Stimulated activated CD4-positive, alpha-beta T cell treated with anti-CD3 and anti-CD28 coated beads, TNF-alpha, amount 100 ng/mL, for 1 hour (primary cell): ENCODE data around the gene SHISA9.

Experiments used
- DNase-seq, 3 donors: peaks; one replicate each; pipeline ENCODE4 v3.0.0-alpha.2; 2020; ENCODE audit warnings: low read depth in 3 of 3, low spot score in 1 of 3

The SHISA9 gene

GRCh38 chr16:13014476-13014875, 113.1 kb downstream of the SHISA9 start:
- no peak for DNase-seq

GRCh38 chr16:13018026-13018425, 116.6 kb downstream of the SHISA9 start:
- no peak for DNase-seq

GRCh38 chr16:13021996-13022395, 120.6 kb downstream of the SHISA9 start:
- no peak for DNase-seq

- DNase-seq = no peak
Measured at GRCh38 chr16:13029786-13030185, 128.4 kb downstream of the SHISA9 start.

GRCh38 chr16:13030769-13031168, 129.4 kb downstream of the SHISA9 start:
- no peak for DNase-seq

- no peak for DNase-seq
Measured at GRCh38 chr16:13032911-13033310, 131.5 kb downstream of the SHISA9 start.

- DNase-seq = no peak
Measured at GRCh38 chr16:13036600-13036999, 135.2 kb downstream of the SHISA9 start.

GRCh38 chr16:13038591-13038990, 137.2 kb downstream of the SHISA9 start:
- DNase-seq = no peak

- no peak for DNase-seq
Measured at GRCh38 chr16:13039526-13039925, 138.1 kb downstream of the SHISA9 start.

GRCh38 chr16:13041180-13041579, 139.8 kb downstream of the SHISA9 start:
- DNase-seq = no peak

GRCh38 chr16:13041646-13042290, 140.4 kb downstream of the SHISA9 start:
- no peak for DNase-seq

- no peak for DNase-seq
Measured at GRCh38 chr16:13042291-13042685, 140.9 kb downstream of the SHISA9 start.

- no peak for DNase-seq
Measured at GRCh38 chr16:13046061-13046821, 144.8 kb downstream of the SHISA9 start.

GRCh38 chr16:13047276-13047675, 145.9 kb downstream of the SHISA9 start:
- no peak for DNase-seq

- no peak for DNase-seq
Measured at GRCh38 chr16:13049688-13050087, 148.3 kb downstream of the SHISA9 start.

GRCh38 chr16:13052431-13052830, 151.0 kb downstream of the SHISA9 start:
- no peak for DNase-seq

GRCh38 chr16:13055480-13055879, 154.1 kb downstream of the SHISA9 start:
- no peak for DNase-seq

GRCh38 chr16:13056607-13057006, 155.2 kb downstream of the SHISA9 start:
- no peak for DNase-seq

- DNase-seq = no peak
Measured at GRCh38 chr16:13060932-13061331, 159.5 kb downstream of the SHISA9 start.

GRCh38 chr16:13061691-13062090, 160.3 kb downstream of the SHISA9 start:
- DNase-seq = no peak

- DNase-seq = no peak
Measured at GRCh38 chr16:13062219-13062618, 160.8 kb downstream of the SHISA9 start.

GRCh38 chr16:13063457-13063856, 162.1 kb downstream of the SHISA9 start:
- DNase-seq = no peak

GRCh38 chr16:13064821-13065220, 163.4 kb downstream of the SHISA9 start:
- DNase-seq = no peak
